Hair follicular keratinocyte (primary cell): ENCODE results near the gene ANKRD28. TPM values are rescaled to one million over a fixed set of nuclear protein-coding genes. Genes with fewer than 3 reads are reported as not detected.

ENCODE experiments used
- total RNA-seq: library from RNA; depleted of rRNA; stranded (reverse); fragments of >200 nt; gene quantifications from 2 replicates; pipeline ENCODE4 v1.2.3, GENCODE V29; 2015

The ANKRD28 gene
- 19.3 and 24.3 TPM in 2 replicates for total RNA-seq

GRCh38 chr3:15797642-15798303, at the start of gene ANKRD28:
Gene ANKRD28 (minus strand): TSS chr3:15797979. CDS start chr3:15796521, 1,458 bp downstream.

Other genes starting within 250 kb of the ANKRD28 start
- gene HACL1, start 196.4 kb downstream of the ANKRD28 start, total RNA-seq = 21.2 and 24.7 TPM in 2 replicates
- 16.7 and 17.2 TPM in 2 replicates for gene BTD, start 196.2 kb downstream of the ANKRD28 start, total RNA-seq